Tongue (tissue), 2 donors: Measurements from ENCODE around the gene SERTM1. TPM values are rescaled to one million over a fixed set of nuclear protein-coding genes. Genes with fewer than 3 reads are reported as not detected.

Experiments used
- DNase-seq: peaks from one replicate; pipeline ENCODE4 v3.0.0-alpha.2; 2015
- total RNA-seq: library from RNA; depleted of rRNA; stranded (reverse); fragments of >200 nt; gene quantifications from one replicate; pipeline ENCODE4 v1.2.3, GENCODE V29; 2014

SERTM1 gene
- total RNA-seq, 1 donor from 2014 or later: not detected

DNA sequence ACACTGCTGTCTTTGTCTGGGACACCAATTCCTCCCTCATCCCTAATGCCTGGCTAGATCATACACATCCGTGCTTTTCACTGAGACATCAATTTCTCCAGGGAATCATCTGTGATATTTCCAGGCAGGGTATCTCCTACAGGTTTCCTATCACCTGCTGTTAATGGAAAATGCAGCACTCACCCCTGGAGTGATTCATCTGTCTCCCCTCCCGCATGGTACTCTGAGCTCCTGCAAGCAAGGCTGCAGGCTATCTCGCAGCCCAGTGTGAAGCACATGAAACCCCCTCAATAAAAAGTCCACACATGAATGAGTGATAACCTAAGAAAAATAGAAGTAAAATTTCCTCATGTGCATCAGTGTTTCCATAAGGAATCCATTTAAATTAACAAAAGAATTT is 38.5 kb downstream of the SERTM1 start:
- DNase-seq: no peak

GRCh38 chr13:36712770-36713169 is 39.0 kb downstream of the SERTM1 start:
- peak; percentile 63 for DNase-seq

DNA sequence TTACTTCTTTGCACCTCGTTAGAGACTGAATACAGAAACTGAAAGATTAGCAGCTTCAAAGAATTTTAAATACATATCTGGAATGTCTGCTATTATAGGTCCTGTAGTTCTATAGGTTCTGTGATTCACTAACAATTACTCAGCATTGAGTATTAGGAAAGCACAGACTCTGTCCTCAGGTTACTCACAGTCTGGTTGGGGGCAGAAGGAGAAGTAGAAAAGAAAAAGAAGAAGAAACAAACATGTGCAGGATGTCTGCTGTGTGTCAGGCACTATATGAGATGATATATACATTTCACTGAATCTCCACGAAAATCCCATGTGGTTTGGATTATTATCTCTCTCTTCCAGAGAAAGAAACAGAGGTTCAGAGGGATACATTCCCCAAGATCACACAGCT is 40.1 kb downstream of the SERTM1 start:
- no peak for DNase-seq

- no peak for DNase-seq
Observed at GRCh38 chr13:36715841-36716240, 42.0 kb downstream of the SERTM1 start.

DNA sequence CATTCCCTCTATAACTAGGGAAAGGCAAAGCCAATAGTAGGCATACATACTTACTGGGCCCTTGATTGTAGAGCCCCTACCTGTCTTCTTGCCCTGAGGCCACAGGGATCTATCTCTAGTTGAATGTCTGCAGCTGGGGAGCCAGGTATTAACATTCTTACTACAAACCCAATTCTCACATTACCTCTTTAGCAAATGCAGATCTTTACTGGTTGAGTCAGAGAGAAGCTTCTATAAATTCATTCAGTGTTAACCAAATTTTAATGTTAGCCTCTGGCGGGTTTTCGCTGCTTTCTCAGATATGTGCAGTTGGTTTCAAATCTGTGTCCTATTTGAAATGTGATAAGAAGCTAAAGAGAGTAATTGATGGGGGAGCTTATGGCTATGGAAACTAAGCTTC is 43.2 kb downstream of the SERTM1 start:
- DNase-seq: no peak

DNA sequence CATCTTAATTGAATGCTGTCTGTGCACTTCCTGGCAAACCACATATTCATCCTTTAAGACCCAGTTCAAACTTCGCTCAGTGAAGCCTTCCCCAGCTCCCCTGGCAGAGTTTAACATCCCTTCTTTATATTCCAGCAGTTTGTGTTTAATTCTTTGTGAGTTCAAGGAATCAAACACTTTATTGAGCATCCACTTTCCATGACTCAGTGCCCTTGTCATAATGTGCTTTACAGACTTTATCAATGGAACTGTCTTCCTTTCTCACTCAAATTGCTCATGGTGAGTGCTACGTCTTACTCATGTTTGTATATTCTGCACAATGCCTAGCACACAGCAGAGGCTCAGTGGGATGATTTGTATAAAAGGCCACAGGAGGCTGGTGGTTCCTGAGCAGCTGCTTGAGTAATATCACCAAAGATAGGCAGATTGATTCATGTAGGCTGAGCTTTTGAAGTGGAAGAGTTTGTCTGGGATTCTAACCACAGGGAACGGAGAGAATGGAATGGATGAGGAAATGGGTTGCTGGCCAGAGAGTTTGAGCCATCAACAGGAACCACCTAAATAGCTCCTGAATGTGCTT is 44.2 kb downstream of the SERTM1 start:
- DNase-seq: no peak

GRCh38 chr13:36718686-36719085 is 44.9 kb downstream of the SERTM1 start:
- DNase-seq: no peak

GRCh38 chr13:36724141-36724540 is 50.3 kb downstream of the SERTM1 start:
- DNase-seq: no peak

DNA sequence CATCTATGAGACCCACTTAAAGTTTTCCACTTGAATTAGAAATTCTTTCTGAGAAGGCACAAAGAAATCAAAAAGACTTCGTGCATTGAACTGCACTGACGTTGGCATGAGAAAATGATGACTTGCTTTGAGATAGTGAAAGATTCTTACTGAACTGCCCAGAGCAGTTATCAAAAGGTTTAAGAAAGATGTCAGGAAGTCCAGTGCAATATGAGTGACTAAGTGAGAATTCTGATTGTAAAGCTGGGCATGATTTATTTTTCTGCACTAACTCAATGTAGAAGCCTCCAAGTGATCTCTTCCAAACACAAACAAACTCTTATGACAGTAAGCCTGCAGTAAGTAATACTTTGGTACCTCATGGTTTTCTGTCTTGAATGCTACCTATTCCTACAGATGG is 52.1 kb downstream of the SERTM1 start:
- DNase-seq: no peak

DNA sequence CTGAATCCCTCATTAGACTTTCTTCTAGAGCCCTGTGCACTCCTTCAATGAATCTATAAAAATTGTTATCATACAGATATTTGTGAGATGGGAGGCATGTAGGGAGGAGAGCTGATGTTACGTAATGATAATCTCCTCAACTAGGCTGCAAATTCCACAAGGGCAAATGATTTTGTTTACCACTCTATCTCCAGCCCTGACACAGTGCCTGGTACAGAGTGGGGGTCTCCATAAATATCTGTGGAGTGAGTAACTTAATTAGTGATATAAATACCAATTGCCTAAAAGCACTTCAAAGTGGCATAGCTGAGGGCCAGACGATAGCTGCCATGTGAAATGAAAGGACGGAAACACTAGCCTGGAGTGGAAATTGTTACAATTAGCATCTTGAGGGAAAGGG is 54.2 kb downstream of the SERTM1 start:
- no peak for DNase-seq

DNA sequence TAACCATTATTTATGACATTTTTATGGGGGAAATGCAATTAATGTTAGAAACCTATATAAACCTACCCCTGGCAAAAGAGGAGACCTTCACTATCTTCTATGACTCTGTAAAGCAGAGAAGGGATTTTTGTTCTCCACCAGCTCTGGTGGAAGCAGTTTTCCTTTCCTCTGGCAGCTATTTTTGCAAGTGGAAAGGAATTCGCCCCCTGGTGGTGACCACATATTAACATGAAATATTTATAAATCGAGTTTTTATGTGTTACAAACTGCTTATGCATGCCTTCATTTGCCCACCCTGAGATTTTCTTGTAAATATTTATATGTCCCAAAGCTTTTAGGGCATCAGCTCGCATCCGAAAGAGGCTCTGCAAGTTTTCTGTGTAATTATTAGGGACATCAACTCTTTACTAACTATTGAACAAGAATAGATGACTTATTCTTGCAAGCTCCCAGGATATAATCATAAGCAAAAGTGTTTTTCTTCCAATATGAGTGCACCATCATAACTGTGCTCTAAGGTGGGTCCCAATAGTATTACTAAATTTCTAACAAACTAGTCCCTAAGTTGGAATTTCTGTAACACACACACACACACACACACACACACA is 62.4 kb downstream of the SERTM1 start:
- peak; percentile 86 for DNase-seq

DNA sequence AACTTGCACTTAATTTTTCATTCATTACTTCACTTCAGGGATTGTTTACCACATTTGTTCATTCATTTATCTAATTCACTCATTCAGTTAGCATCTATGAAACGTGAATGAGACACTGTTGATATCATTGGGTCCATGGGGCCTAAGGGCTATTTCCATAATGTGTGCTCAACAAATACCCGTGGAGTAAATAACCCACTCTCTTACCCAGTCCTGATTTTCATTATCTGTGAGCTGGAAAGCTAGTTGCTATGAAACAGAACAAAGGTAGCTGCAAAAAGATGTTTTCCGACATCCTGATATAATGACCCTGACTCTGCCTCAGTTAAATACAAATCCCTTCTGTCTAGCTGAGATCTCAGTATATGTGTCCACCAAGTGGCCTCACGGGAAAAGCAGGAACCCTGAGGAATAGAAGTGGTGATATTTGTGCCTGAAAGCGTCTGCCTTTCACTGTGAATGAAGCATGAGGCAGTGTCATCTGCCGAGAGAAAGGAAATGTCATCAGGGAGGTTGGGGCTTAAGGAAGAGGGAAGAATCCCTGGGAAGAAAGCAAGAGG is 63.8 kb downstream of the SERTM1 start:
- no peak for DNase-seq

GRCh38 chr13:36745436-36745835 is 71.6 kb downstream of the SERTM1 start:
- DNase-seq: no peak

GRCh38 chr13:36746051-36746450 is 72.2 kb downstream of the SERTM1 start:
- DNase-seq: no peak

Other genes starting within 250 kb of the SERTM1 start
- 1.4 TPM for gene CCNA1, start 241.5 kb upstream of the SERTM1 start, total RNA-seq
- gene RFXAP, start 145.2 kb downstream of the SERTM1 start, total RNA-seq: 5.3 TPM
- gene SMAD9, start 246.2 kb downstream of the SERTM1 start, total RNA-seq: 19.5 TPM